GM04504 (cell line): ENCODE data around the gene MGAT4B.
A peak's percentile ranks its signal among the peaks of the same experiment; 100 is the strongest.

ENCODE experiments used
- DNase-seq: peaks from one replicate; pipeline ENCODE4 v3.0.0-alpha.2; 2012; ENCODE audit warnings: low read depth

The MGAT4B gene

GRCh38 chr5:179805529-179806249 is 977 bp downstream of the MGAT4B start:
- DNase-seq: no peak

GRCh38 chr5:179805070-179805528 is 1.6 kb downstream of the MGAT4B start:
- no peak for DNase-seq

- DNase-seq: no peak
Observed at GRCh38 chr5:179804555-179804947, 2.1 kb downstream of the MGAT4B start.

- DNase-seq: no peak
Observed at GRCh38 chr5:179803651-179804554, 2.8 kb downstream of the MGAT4B start.

GRCh38 chr5:179802950-179803562 is 3.6 kb downstream of the MGAT4B start:
- DNase-seq: no peak

GRCh38 chr5:179802207-179802883 is 4.3 kb downstream of the MGAT4B start:
- no peak for DNase-seq

GRCh38 chr5:179801304-179802206 is 5.1 kb downstream of the MGAT4B start:
- no peak for DNase-seq

- no peak for DNase-seq
Observed at GRCh38 chr5:179800696-179801201, 5.9 kb downstream of the MGAT4B start.

GRCh38 chr5:179800071-179800695 is 6.5 kb downstream of the MGAT4B start:
- DNase-seq: no peak

- no peak for DNase-seq
Observed at GRCh38 chr5:179799644-179799973, 7.1 kb downstream of the MGAT4B start.

GRCh38 chr5:179798771-179799643 is 7.7 kb downstream of the MGAT4B start:
- no peak for DNase-seq

GRCh38 chr5:179798144-179798770 is 8.4 kb downstream of the MGAT4B start:
- no peak for DNase-seq

- no peak for DNase-seq
Observed at GRCh38 chr5:179797741-179798140, 8.9 kb downstream of the MGAT4B start.

GRCh38 chr5:179796877-179797608 is 9.6 kb downstream of the MGAT4B start:
- no peak for DNase-seq

GRCh38 chr5:179795863-179796833 is 10.5 kb downstream of the MGAT4B start:
- peak; percentile 57 for DNase-seq

- DNase-seq: no peak
Observed at GRCh38 chr5:179795049-179795862, 11.4 kb downstream of the MGAT4B start.
